Activated T-cell treated with anti-CD3 and anti-CD28 coated beads, Interleukin-2, amount 50 U/mL, for 4 hours (primary cell): ENCODE measurements around the gene SEC61A2. TPM values are rescaled to one million over a fixed set of nuclear protein-coding genes. Genes with fewer than 3 reads are reported as not detected.

Source experiments
- ATAC-seq, 2 donors: fragments of 200-7000 bp; cut with Tn5 transposase; one replicate each; pipeline ENCODE4 v1.10.0; 2021
- DNase-seq: peaks from one replicate; pipeline ENCODE4 v3.0.0-alpha.2; 2020
- H3K27me3 Mint-ChIP-seq: one replicate; pipeline ENCODE4 v1.8.0; 2021; ENCODE audit warnings: low read depth, mixed read lengths
- H3K36me3 Mint-ChIP-seq: one replicate; pipeline ENCODE4 v1.8.0; 2022; ENCODE audit warnings: mixed read lengths; ENCODE audit not compliant: insufficient read depth
- H3K4me1 Mint-ChIP-seq: one replicate; pipeline ENCODE4 v1.8.0; 2021; ENCODE audit warnings: low read depth, mixed read lengths
- H3K4me3 Mint-ChIP-seq: one replicate; pipeline ENCODE4 v1.8.0; 2021; ENCODE audit warnings: mild to moderate bottlenecking, moderate library complexity, mixed read lengths
- H3K9me3 Mint-ChIP-seq: one replicate; pipeline ENCODE4 v1.8.0; 2021; ENCODE audit warnings: mixed read lengths
- total RNA-seq, 3 donors: library from RNA; stranded (reverse); gene quantifications; one replicate each; pipeline ENCODE4 v1.2.1, GENCODE V29; 2021

The SEC61A2 gene
- total RNA-seq, 3 donors from 2014 or later = 6.3 to 9.5 (median 9.4) TPM

DNA sequence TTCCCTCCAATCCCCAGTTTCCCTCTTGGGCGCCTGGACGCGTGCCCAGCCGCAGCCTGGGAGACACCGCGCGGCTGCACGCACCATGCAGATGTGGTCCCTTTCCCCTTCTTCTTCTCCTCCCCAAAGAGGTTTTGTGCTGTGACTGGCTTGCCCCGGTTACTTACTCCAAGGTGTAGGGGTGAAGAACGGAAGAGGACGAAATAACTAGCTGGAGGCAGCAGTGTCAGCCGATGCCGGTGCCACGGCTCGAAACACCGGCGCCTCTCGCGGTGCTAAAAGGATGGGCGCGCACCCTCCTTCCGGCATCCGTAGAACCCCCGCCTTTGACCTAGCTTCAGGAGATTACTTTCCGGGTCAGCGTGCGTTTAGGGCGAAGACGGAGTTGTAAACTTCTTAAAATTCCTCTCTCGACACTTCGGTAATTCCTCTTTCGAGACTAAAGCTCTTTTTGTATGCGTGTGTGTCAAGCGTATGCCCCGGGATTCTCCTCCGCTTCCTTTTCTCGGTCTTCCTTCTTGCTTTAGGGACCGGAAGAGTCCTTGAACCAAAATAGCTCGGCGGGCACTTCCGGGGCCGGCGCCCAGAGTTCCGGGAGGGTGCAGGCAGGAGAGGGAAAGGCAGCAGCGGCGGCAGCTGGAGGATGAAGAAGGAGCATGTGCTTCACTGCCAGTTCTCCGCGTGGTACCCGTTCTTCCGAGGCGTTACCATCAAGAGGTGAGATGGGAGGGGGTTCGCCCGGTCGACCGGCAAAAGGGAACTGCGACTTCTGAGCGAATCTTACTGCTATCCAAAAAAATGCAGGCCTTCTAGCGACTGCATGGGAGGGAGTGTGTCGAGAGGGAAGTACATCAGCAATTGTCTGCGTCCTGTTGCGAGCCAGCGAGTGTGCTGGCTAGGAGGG, 66.4 kb downstream of the SEC61A2 start, which contains the start of the genes CDC123 and NUDT5:
TSS of gene CDC123 (plus strand) at position 586 of the 904 bp plus-strand sequence. CDS start at position 644, 58 bp downstream.
TSS of gene NUDT5 (minus strand) at position 289 of the 904 bp plus-strand sequence. CDS start 9,600 bp downstream, outside the sequence.
- peaks cover 27% of the 10 kb centered on the region for H3K36me3 Mint-ChIP-seq
- ATAC-seq (peak; percentile 96), DNase-seq (peak; percentile 68)
- H3K4me3 Mint-ChIP-seq = peak within 1 kb of the TSS; percentile 97
- H3K9me3 Mint-ChIP-seq = no peaks in the 10 kb centered on the region
- H3K4me1 Mint-ChIP-seq = peaks cover 53% of the 10 kb centered on the region
- H3K27me3 Mint-ChIP-seq = no peaks in the 10 kb centered on the region

DNA sequence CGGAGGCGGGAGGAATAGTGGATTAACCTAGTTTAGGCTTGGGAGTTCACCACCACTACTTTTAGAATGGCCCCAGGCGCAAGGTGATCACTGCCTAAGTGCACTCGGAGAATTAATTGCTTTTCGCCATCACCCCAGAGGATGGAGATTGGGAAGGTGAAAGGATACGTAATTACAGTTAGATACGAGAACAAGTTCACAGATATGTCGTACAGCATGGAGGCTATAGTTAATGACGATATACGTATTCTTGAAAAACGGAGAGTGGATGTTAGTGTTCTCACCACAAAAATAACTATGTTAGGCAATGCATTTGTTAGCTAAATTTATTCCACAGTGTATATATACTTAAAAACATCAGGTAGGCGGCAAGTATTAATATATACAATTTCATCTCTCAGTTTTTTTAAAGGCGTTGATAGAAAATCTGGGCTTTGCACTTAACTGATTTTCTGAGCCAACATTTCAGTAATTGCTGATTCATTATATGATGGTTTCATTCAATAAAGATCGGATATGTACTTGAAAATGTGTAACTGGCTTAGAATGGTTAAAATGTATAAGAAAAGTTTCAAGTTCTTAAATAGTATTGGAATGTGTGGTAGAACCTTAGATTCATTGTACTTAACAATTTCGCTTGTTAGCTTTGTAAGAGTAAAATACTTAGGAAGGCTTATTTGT, 67.2 kb downstream of the SEC61A2 start:
- DNase-seq = no peak
- ATAC-seq = peak in 1 of 2 donors; percentile 0
- Mint-ChIP-seq H3K27me3 (no peaks in the 10 kb centered on the region), H3K9me3 (no peaks in the 10 kb centered on the region), H3K4me1 (peaks cover 57% of the 10 kb centered on the region), H3K4me3 (peak overlapping the region; percentile 97), H3K36me3 (peaks cover 31% of the 10 kb centered on the region)

DNA sequence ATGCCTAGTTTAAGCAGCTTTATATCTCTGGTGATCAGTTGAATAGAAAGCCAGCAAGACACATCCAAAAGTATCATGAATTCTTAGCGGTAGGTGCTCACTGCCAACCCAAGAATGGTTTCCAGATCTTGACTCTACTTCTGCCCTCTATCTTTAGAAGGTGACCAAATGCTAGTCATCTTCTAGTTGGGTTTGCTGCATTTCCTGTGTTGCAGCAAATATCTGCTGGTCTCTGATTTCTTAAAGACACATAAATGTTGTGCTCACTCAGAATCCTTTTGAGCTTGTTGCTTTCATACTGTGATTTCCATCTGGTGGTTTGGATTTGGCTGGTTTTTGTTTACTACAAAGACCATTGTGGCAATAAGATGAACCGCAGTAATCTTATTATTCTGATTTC, 68.7 kb downstream of the SEC61A2 start:
- peaks cover 27% of the 10 kb centered on the region for H3K36me3 Mint-ChIP-seq
- H3K4me1 Mint-ChIP-seq = peaks cover 55% of the 10 kb centered on the region
- H3K4me3 Mint-ChIP-seq = peak overlapping the region; percentile 69
- H3K27me3 Mint-ChIP-seq = no peaks in the 10 kb centered on the region
- no peaks in the 10 kb centered on the region for H3K9me3 Mint-ChIP-seq
- DNase-seq (no peak), ATAC-seq (no peak)

DNA sequence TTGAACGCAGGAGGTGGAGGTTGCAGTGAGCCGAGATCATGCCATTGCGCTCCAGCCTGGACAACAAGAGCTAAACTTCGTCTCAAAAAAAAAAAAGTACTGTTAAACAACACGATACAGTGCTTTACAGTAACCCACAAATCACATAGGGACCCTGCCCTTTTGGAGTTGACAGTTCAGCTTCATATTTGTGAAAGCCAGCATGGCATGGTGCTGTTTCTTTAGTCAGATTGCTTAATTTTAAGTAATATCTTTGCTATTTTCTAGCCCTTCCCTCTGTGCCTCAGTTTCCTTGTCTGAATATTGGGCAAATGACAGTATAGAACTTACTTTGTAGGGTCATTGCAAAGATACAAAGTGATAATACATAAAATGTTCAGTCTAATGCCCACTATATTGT, 71.4 kb downstream of the SEC61A2 start:
- H3K27me3 Mint-ChIP-seq = no peaks in the 10 kb centered on the region
- DNase-seq = no peak
- H3K36me3 Mint-ChIP-seq = peaks cover 30% of the 10 kb centered on the region
- no peaks in the 10 kb centered on the region for H3K9me3 Mint-ChIP-seq
- H3K4me3 Mint-ChIP-seq = no peak overlapping the region
- peaks cover 50% of the 10 kb centered on the region for H3K4me1 Mint-ChIP-seq
- no peak for ATAC-seq

DNA sequence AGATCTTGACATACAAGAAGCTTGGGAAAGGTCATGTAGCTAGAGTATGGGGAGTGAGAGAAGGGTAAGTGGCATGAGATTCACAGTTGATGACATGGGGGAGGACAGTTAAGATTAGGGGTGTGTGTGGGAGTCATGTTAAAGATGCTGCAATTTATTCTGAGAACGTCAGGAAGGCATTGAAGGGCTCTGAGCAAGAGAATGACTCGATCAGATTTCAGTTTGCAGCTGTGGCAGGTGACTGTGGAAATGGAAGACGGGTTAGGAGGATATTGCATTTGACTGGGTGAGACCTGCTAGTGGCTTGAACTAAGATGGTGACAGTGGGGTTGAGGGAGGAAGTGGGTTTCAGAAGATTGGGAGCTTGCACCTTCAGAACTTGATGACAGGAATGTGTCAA, 72.1 kb downstream of the SEC61A2 start:
- Mint-ChIP-seq H3K27me3 (no peaks in the 10 kb centered on the region), H3K36me3 (peaks cover 30% of the 10 kb centered on the region), H3K9me3 (no peaks in the 10 kb centered on the region), H3K4me3 (peak overlapping the region; percentile 45), H3K4me1 (peaks cover 45% of the 10 kb centered on the region)
- ATAC-seq = peak; percentile 40 to 52
- no peak for DNase-seq

DNA sequence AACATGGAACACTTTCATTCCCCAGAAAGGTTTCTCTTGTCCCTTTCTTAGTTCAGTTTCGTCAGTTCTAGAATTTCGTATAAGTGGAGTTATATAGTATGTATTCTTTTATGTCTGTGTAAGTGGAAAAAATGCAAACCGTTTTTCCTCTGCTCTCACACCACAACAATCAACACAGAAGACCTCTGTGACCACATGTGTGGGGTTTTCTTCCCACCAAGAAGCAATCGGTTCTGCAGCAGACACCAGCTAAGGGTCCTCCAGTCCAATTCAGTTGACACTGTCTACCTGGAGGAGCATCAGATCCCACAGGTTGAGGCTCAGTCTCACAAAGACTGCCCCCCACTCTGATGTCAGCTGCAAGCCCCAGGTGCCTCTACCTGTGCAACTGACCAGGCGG, 72.7 kb downstream of the SEC61A2 start:
- Mint-ChIP-seq H3K36me3 (peaks cover 33% of the 10 kb centered on the region), H3K9me3 (no peaks in the 10 kb centered on the region), H3K4me1 (peaks cover 44% of the 10 kb centered on the region), H3K4me3 (no peak overlapping the region), H3K27me3 (no peaks in the 10 kb centered on the region)
- ATAC-seq (no peak), DNase-seq (no peak)

DNA sequence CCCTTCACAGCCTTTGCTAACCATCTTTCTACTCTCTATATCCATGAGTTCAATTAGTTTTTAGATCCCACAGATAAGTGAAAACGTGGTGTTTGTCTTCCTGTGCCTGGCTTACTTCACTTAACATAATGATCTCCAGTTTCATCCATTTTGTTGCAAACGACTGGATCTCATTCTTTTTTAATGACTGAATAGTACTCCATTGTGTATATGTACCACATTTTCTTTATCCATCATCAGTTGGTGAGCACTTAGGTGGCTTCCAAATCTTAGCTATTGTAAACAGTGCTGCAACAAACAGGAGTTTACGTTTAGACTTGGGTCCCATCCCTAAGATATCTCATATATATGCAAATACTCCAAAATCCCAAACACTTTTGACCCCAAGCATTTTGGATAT, 75.6 kb downstream of the SEC61A2 start:
- H3K4me1 Mint-ChIP-seq = peaks cover 33% of the 10 kb centered on the region

DNA sequence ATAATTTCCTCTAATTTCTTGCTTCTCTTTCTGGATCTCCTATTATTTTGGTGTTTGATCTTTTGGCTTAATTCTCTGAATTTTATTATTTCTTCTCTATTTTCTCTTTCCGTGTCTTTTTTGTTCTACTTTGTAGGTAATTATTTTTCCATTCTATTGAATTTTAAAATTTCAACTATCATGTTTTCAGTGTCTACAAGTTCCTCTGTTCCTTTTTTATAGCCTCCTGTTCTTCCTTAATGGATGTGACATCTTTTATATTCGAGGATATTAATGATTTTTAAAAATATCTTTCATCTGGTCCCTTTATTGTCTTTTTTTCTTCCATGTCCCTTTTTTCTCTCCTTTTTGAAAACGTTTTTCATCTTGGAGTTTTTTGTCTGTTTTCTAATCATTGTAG, 77.6 kb downstream of the SEC61A2 start:
- Mint-ChIP-seq H3K27me3 (no peaks in the 10 kb centered on the region), H3K36me3 (peaks cover 47% of the 10 kb centered on the region), H3K4me1 (peaks cover 21% of the 10 kb centered on the region), H3K4me3 (no peak overlapping the region), H3K9me3 (no peaks in the 10 kb centered on the region)
- no peak for ATAC-seq
- DNase-seq = no peak

More for the DNA sequence above, 75.6 kb downstream of the SEC61A2 start:
- no peaks in the 10 kb centered on the region for H3K9me3 Mint-ChIP-seq
- H3K4me3 Mint-ChIP-seq = no peak overlapping the region
- no peak for DNase-seq
- ATAC-seq = no peak
- H3K36me3 Mint-ChIP-seq = peaks cover 45% of the 10 kb centered on the region
- no peaks in the 10 kb centered on the region for H3K27me3 Mint-ChIP-seq

DNA sequence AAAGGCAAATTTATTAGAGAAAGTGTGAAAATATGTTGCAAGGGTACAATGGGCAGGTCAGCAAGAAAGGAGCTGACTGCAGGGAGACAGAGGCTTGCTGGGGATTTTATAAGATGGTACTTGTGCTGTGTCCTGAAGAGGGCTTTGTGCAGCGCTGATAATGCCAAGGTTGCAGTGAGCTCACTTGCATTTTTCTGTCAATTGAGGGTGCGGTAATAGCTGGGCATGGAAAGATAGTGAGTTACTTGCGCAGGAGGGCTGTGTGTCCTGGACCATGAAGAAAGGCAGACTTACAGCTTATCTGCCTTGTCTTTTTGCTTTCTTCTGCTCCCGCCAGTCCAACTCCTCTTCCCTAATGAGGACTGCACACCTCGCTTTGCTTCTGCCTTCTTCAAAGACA, 79.0 kb downstream of the SEC61A2 start:
- Mint-ChIP-seq H3K4me3 (no peak overlapping the region), H3K9me3 (no peaks in the 10 kb centered on the region), H3K4me1 (peaks cover 17% of the 10 kb centered on the region), H3K36me3 (peaks cover 48% of the 10 kb centered on the region), H3K27me3 (no peaks in the 10 kb centered on the region)
- no peak for ATAC-seq
- DNase-seq = no peak

DNA sequence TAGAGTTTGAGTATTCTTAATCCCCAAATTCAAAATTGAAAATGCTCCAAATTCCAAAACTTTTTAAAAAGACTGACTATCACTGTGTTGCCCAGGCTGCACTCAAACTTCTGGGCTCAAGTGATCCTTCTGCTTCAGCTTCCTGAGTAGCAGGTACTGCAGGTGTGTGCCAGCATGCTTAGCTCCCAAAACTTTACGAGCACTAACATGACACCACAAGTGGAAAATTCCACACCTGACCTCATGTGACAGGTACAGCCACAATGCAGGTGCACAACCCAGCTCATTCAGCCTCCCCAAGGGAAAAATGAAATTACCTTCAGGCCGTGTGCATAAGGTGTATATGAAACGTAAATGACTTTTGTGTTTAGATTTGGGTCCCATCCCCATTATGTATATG, 83.0 kb downstream of the SEC61A2 start:
- DNase-seq = no peak
- Mint-ChIP-seq H3K4me3 (no peak overlapping the region), H3K27me3 (no peaks in the 10 kb centered on the region), H3K9me3 (no peaks in the 10 kb centered on the region), H3K36me3 (peaks cover 45% of the 10 kb centered on the region), H3K4me1 (peaks cover 23% of the 10 kb centered on the region)
- no peak for ATAC-seq

DNA sequence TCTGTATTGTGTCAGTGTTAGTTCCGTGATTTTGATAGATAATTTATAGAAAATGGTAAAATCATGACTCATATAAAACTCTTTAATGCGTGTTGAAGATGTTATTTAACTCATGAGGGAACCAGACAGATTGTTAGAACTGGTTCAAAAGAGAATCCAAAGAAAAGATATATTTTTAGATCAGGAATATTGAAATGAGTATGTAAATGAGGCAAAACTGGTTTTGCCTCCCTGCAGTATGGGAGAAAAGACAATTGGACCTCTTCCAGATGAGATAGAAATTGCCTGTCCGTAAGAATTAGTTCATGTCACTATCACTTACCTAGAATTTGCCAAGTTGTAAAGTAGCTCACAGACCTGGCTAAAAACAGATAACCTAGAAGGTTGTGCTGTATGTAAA, 84.1 kb downstream of the SEC61A2 start:
- H3K4me3 Mint-ChIP-seq = no peak overlapping the region
- H3K36me3 Mint-ChIP-seq = peaks cover 41% of the 10 kb centered on the region
- H3K4me1 Mint-ChIP-seq = peaks cover 18% of the 10 kb centered on the region
- ATAC-seq (no peak), DNase-seq (no peak)
- H3K27me3 Mint-ChIP-seq = no peaks in the 10 kb centered on the region
- no peaks in the 10 kb centered on the region for H3K9me3 Mint-ChIP-seq

DNA sequence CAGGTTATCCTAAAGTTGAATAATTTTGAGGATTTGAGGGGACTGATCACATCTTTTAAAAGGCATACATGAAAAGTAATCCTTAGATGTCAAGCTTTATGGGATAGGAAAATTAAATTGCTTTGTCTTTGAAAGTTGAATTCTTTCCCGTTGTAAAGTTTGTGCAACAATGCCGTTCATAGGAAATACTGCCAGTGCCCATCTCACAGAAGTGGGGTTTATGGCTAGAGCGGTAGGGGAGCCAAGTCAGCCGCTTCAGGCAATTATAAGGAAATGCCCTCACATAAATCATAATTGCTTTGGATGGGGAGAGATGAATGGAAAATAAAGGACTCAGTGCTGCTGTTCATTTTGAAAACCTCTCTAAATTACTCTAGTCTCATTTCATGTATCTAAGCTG, 84.6 kb downstream of the SEC61A2 start:
- H3K4me3 Mint-ChIP-seq = no peak overlapping the region
- no peak for ATAC-seq
- H3K9me3 Mint-ChIP-seq = no peaks in the 10 kb centered on the region
- H3K4me1 Mint-ChIP-seq = peaks cover 17% of the 10 kb centered on the region
- H3K27me3 Mint-ChIP-seq = no peaks in the 10 kb centered on the region
- DNase-seq = no peak
- peaks cover 42% of the 10 kb centered on the region for H3K36me3 Mint-ChIP-seq

DNA sequence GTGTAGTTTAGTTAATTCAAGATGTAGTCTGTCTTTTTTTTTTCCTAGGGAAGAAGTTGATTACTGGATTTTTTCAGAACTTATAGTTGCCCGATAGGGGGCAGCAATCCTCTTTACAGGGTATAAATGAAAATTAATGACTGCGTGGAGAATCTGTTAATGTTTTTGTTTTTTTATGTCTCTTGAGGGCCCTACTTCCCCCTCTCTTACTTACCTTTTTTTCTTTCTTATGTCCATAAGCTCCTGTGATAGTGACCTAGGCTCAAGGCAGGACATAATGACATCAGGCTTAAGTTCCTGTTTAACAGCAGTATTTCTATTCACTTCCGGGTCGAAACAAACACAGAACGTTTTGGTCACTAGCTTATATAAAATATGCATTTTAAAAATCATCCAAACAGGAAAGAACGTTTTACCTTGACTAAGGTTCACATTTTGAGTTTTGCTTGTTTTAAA, 85.3 kb downstream of the SEC61A2 start:
- DNase-seq (peak; percentile 23), ATAC-seq (peak in 1 of 2 donors; percentile 35)
- H3K36me3 Mint-ChIP-seq = peaks cover 43% of the 10 kb centered on the region
- no peaks in the 10 kb centered on the region for H3K27me3 Mint-ChIP-seq
- H3K4me1 Mint-ChIP-seq = peaks cover 17% of the 10 kb centered on the region
- no peaks in the 10 kb centered on the region for H3K9me3 Mint-ChIP-seq
- peak overlapping the region; percentile 59 for H3K4me3 Mint-ChIP-seq
